Kidney (tissue), 14 donors: ENCODE measurements around the gene XKR8. TPM values are rescaled to one million over a fixed set of nuclear protein-coding genes. Genes with fewer than 3 reads are reported as not detected.
"Not testable (repeated sequence)": the region's sequence is repeated elsewhere in the genome, so short reads cannot be mapped to it uniquely, and the experiment has no call there.

Experiments used
- DNase-seq, 5 donors: peaks; one replicate each; pipeline ENCODE4 v3.0.0-alpha.2; 2013 to 2020
- FAIRE-seq: peaks from 2 replicates; lab custom pipeline; 2012; peaks lifted over from hg19 to GRCh38; lab: Jason Lieb, UNC
- H3K27ac ChIP-seq, 2 donors: one replicate each; pipeline ENCODE4 v1.7.0; 2013; ENCODE audit warnings: low read depth in 2 of 2, low read length in 2 of 2, inconsistent platforms in 1 of 2
- H3K27me3 ChIP-seq: one replicate; pipeline ENCODE4 v1.7.1; 2013; ENCODE audit warnings: low read length, inconsistent platforms; ENCODE audit not compliant: control insufficient read depth, insufficient read depth
- H3K36me3 ChIP-seq, 3 donors: one replicate each; pipeline versions ENCODE4 v1.7.0 to v1.7.1; 2013; ENCODE audit warnings: low read length in 3 of 3, control low read depth in 1 of 3, inconsistent platforms in 1 of 3; ENCODE audit not compliant: insufficient read depth in 3 of 3, control insufficient read depth in 2 of 3
- H3K4me1 ChIP-seq, 3 donors: one replicate each; pipeline versions ENCODE4 v1.7.0 to v1.7.1; 2013; ENCODE audit warnings: low read length in 3 of 3, inconsistent platforms in 1 of 3, low read depth in 1 of 3; ENCODE audit not compliant: control insufficient read depth in 2 of 3, insufficient read depth in 2 of 3
- H3K4me3 ChIP-seq, 3 donors: one replicate each; pipeline versions ENCODE4 v1.7.0 to v1.8.1; 2013; ENCODE audit warnings: low read length in 3 of 3, control low read depth in 1 of 3, inconsistent platforms in 1 of 3
- H3K9ac ChIP-seq, 3 donors: one replicate each; pipeline versions ENCODE4 v1.7.0 to v1.7.1; 2013; ENCODE audit warnings: low read length in 3 of 3, control low read depth in 1 of 3, inconsistent platforms in 1 of 3
- H3K9me3 ChIP-seq, 3 donors: one replicate each; pipeline versions ENCODE4 v1.7.0 to v1.7.1; 2013; ENCODE audit warnings: low read length in 3 of 3, control low read depth in 1 of 3, inconsistent platforms in 1 of 3; ENCODE audit not compliant: control insufficient read depth in 2 of 3, insufficient read depth in 1 of 3
- intact Hi-C: fragments of 100-400 bp; cut with DNase I; formaldehyde crosslinking; loops from one replicate; pipeline ENCODE4 v1.11.1; 2022
- polyA plus RNA-seq: library from polyadenylated mRNA; stranded (reverse); fragments of 350-450 nt; fragmentation: Illumina TruSeq; extraction: RNeasy Lipid Tissue Mini Kit (QIAGEN cat#74804); gene quantifications from one replicate; pipeline ENCODE4 v1.2.3, GENCODE V29; 2014; ENCODE audit warnings: low read depth, low replicate concordance; ENCODE audit not compliant: insufficient read depth
- total RNA-seq: library from RNA; stranded (reverse); fragmentation: NEBNext Ultra II Directional; extraction: Animal tissue kit (Norgen Biotek cat#: 25700); gene quantifications from one replicate; pipeline ENCODE4 v1.2.1, GENCODE V29; 2021
- TF ChIP-seq, protein P1 (sequence below): IDR thresholded peaks from 3 replicates; pipeline ENCODE4 v1.5.1; 2012; ENCODE audit warnings: mild to moderate bottlenecking, moderate library complexity, borderline replicate concordance; ENCODE audit not compliant: insufficient read depth; ENCODE audit errors: extremely low read depth
- donor health status: control.
- donor health status: control.
- donor health status: control.
- donor health status: control.
- donor health status: control.
- donor health status: DM: yes; HTN: yes; CAD: no.
- donor health status: Normal renal cell carcinoma (clear cell type).

The XKR8 gene
- total and polyA plus RNA-seq, 2 donors from 2014 or later: 8.2 to 9.1 TPM

DNA sequence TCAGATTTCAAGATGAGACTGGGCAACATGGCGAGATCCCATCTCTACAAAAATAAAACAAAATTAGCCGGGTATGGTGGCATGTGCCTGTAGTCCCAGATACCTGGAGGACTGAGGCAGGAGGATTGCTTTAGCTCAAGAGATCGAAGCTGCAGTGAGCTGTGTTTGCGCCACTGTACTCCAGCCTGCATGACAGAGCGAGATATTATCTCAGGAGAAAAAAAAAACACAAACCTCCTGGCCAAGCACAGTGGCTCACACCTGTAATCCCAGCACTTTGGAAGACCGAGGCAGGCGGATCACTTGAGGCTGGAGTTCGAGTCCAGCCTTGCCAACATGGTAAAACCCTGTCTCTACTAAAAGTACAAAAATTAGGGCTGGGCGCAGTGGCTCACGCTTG, 42.8 kb downstream of the XKR8 start:
- no peak for DNase-seq
- Histone ChIP-seq H3K4me1 (no peaks in the 10 kb centered on the region), H3K9ac (no peak overlapping the region), H3K27ac (no peak overlapping the region), H3K9me3 (no peaks in the 10 kb centered on the region), H3K27me3 (no peaks in the 10 kb centered on the region), H3K4me3 (no peak overlapping the region), H3K36me3 (peaks cover 5 to 39% (median 18%) of the 10 kb centered on the region in 3 donors)
- FAIRE-seq: no peak
- TF ChIP-seq, protein P1, sequence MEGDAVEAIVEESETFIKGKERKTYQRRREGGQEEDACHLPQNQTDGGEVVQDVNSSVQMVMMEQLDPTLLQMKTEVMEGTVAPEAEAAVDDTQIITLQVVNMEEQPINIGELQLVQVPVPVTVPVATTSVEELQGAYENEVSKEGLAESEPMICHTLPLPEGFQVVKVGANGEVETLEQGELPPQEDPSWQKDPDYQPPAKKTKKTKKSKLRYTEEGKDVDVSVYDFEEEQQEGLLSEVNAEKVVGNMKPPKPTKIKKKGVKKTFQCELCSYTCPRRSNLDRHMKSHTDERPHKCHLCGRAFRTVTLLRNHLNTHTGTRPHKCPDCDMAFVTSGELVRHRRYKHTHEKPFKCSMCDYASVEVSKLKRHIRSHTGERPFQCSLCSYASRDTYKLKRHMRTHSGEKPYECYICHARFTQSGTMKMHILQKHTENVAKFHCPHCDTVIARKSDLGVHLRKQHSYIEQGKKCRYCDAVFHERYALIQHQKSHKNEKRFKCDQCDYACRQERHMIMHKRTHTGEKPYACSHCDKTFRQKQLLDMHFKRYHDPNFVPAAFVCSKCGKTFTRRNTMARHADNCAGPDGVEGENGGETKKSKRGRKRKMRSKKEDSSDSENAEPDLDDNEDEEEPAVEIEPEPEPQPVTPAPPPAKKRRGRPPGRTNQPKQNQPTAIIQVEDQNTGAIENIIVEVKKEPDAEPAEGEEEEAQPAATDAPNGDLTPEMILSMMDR: no peak
- intact Hi-C loops: no loop called here

DNA sequence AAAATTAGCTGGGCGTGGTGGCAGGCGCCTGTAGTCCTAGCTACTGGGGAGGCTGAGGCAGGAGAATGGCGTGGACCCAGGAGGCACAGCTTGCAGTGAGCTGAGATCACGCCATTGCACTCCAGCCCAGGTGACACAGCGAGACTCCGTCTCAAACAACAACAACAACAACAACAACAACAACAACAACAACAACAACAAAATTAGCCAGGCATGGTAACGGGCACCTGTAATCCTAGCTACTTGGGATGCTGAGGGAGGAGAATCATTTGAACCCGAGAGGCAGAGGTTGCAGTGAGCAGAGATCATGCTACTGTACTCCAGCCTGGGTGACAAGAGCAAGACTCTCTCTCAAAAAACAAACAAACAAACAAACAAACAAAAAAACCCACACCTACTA, 43.3 kb downstream of the XKR8 start:
- peaks cover 5 to 35% (median 13%) of the 10 kb centered on the region in 3 donors for H3K36me3 ChIP-seq
- H3K9me3 ChIP-seq, FAIRE-seq, H3K27me3 ChIP-seq, H3K27ac ChIP-seq, H3K4me3 ChIP-seq, DNase-seq, intact Hi-C loops, H3K9ac ChIP-seq, H3K4me1 ChIP-seq: not testable (repeated sequence)

DNA sequence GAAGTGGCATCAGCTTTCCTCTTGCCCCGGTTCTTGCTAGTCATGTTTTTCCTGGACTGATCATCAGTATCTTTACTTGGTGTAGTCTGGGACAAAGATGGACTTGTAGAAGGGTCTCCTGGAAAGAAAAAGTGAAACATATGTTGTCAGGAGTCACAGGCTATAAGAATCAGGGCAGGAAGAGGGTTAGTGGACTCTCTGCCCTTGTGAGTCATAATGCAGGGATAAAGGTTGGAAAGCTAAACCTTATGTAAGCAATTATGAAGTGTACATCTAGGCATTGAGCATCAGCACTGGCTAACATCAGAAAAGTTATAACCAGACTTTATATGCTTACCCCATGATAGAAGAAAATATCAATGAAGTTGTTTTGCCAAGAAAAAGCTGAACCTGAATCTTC, 51.2 kb downstream of the XKR8 start:
- no peaks in the 10 kb centered on the region for H3K27me3 ChIP-seq
- peaks cover 6 to 28% (median 26%) of the 10 kb centered on the region in 3 donors for H3K36me3 ChIP-seq
- no peak for DNase-seq
- no peak overlapping the region for H3K9ac ChIP-seq
- H3K4me3 ChIP-seq: no peak overlapping the region
- intact Hi-C loops: no loop called here
- no peak overlapping the region for H3K27ac ChIP-seq
- FAIRE-seq: no peak
- H3K4me1 ChIP-seq: no peaks in the 10 kb centered on the region
- TF ChIP-seq, protein P1: no peak
- no peaks in the 10 kb centered on the region for H3K9me3 ChIP-seq

Other genes with a start within 250 kb of the XKR8 start
- 17.0 TPM for gene FAM76A, start 234.0 kb upstream of the XKR8 start, total RNA-seq
- gene FAM76A, start 234.0 kb upstream of the XKR8 start, polyA plus RNA-seq: 5.9 TPM
- gene STX12, start 186.8 kb upstream of the XKR8 start, total RNA-seq: 49.0 TPM
- gene STX12, start 186.8 kb upstream of the XKR8 start, polyA plus RNA-seq: 27.9 TPM
- gene PPP1R8, start 129.2 kb upstream of the XKR8 start, total RNA-seq: 38.6 TPM
- gene PPP1R8, start 129.2 kb upstream of the XKR8 start, polyA plus RNA-seq: 21.8 TPM
- gene THEMIS2, start 87.4 kb upstream of the XKR8 start, total RNA-seq: 47.2 TPM
- gene THEMIS2, start 87.4 kb upstream of the XKR8 start, polyA plus RNA-seq: 5.2 TPM
- gene RPA2, start 45.4 kb upstream of the XKR8 start, total RNA-seq: 36.0 TPM
- gene RPA2, start 45.4 kb upstream of the XKR8 start, polyA plus RNA-seq: 32.6 TPM
- 9.7 TPM for gene SMPDL3B, start 25.0 kb upstream of the XKR8 start, total RNA-seq
- gene SMPDL3B, start 25.0 kb upstream of the XKR8 start, polyA plus RNA-seq: 5.9 TPM
- gene EYA3, start 128.6 kb downstream of the XKR8 start, total RNA-seq: 32.0 TPM
- 10.2 TPM for gene EYA3, start 128.6 kb downstream of the XKR8 start, polyA plus RNA-seq
- 16.4 TPM for gene PTAFR, start 216.7 kb downstream of the XKR8 start, total RNA-seq
- gene PTAFR, start 216.7 kb downstream of the XKR8 start, polyA plus RNA-seq: 2.4 TPM